Liver (tissue), 9 donors: ENCODE measurements around the gene TFF1. TPM values are rescaled to one million over a fixed set of nuclear protein-coding genes. Genes with fewer than 3 reads are reported as not detected.

Experiments
- DNase-seq: peaks from one replicate; pipeline ENCODE4 v3.0.0-alpha.2; 2017; ENCODE audit warnings: low spot score
- H3K27ac ChIP-seq, 2 donors: one replicate each; pipeline ENCODE4 v1.7.0; 2013; ENCODE audit warnings: inconsistent platforms in 2 of 2, low read length in 2 of 2, control low read depth in 1 of 2, low read depth in 1 of 2, mild to moderate bottlenecking in 1 of 2
- H3K27me3 ChIP-seq, 4 donors: one replicate each; pipeline versions ENCODE4 v1.6.1 to v1.7.0; 2013; ENCODE audit warnings: low read length in 3 of 4, inconsistent platforms in 1 of 4, mild to moderate bottlenecking in 1 of 4, moderate library complexity in 1 of 4; ENCODE audit not compliant: control insufficient read depth in 4 of 4, insufficient read depth in 4 of 4
- H3K36me3 ChIP-seq, 4 donors: one replicate each; pipeline versions ENCODE4 v1.6.1 to v1.7.0; 2013; ENCODE audit warnings: low read length in 3 of 4, mild to moderate bottlenecking in 3 of 4, low read depth in 1 of 4, moderate library complexity in 1 of 4; ENCODE audit not compliant: control insufficient read depth in 4 of 4, insufficient read depth in 3 of 4
- H3K4me1 ChIP-seq, 4 donors: one replicate each; pipeline versions ENCODE4 v1.6.1 to v1.7.0; 2013; ENCODE audit warnings: low read length in 3 of 4, mild to moderate bottlenecking in 3 of 4, moderate library complexity in 1 of 4; ENCODE audit not compliant: control insufficient read depth in 4 of 4, insufficient read depth in 4 of 4
- H3K4me3 ChIP-seq, 3 donors: one replicate each; pipeline versions ENCODE4 v1.6.1 to v1.7.0; 2013; ENCODE audit warnings: low read length in 3 of 3, control low read depth in 1 of 3, low read depth in 1 of 3, mild to moderate bottlenecking in 1 of 3
- H3K9ac ChIP-seq, 2 donors: one replicate each; pipeline ENCODE4 v1.7.0; 2013; ENCODE audit warnings: low read length in 2 of 2, mild to moderate bottlenecking in 2 of 2, moderate library complexity in 2 of 2, control low read depth in 1 of 2, low read depth in 1 of 2
- H3K9me3 ChIP-seq, 4 donors: one replicate each; pipeline versions ENCODE4 v1.6.1 to v1.7.0; 2013; ENCODE audit warnings: low read length in 3 of 4; ENCODE audit not compliant: control insufficient read depth in 4 of 4
- ATF3 ChIP-seq: IDR thresholded peaks from 2 replicates; pipeline ENCODE4 v1.6.1; 2016; ENCODE audit warnings: antibody characterized with exemption
- FOXA1 ChIP-seq: IDR thresholded peaks from 2 replicates; pipeline ENCODE4 v1.6.1; 2016; ENCODE audit warnings: antibody characterized with exemption
- FOXA2 ChIP-seq: IDR thresholded peaks from 2 replicates; pipeline ENCODE4 v1.6.1; 2016; ENCODE audit warnings: antibody characterized with exemption
- GABPA ChIP-seq, 2 donors: IDR thresholded peaks in 1 of 2; conservative IDR thresholded peaks in 1 of 2; 2 replicates each; pipeline ENCODE4 v1.6.1; 2016; ENCODE audit warnings: antibody characterized with exemption in 2 of 2, mild to moderate bottlenecking in 1 of 2, moderate library complexity in 1 of 2
- HNF4A ChIP-seq, 2 donors: conservative IDR thresholded peaks; 2 replicates each; pipeline ENCODE4 v1.6.1; 2016; ENCODE audit warnings: antibody characterized with exemption in 2 of 2, mild to moderate bottlenecking in 2 of 2
- HNF4G ChIP-seq: IDR thresholded peaks from 2 replicates; pipeline ENCODE4 v1.6.1; 2016; ENCODE audit warnings: antibody characterized with exemption
- JUND ChIP-seq, 2 donors: IDR thresholded peaks; 2 replicates each; pipeline ENCODE4 v1.6.1; 2016; ENCODE audit warnings: antibody characterized with exemption in 2 of 2
- MAX ChIP-seq: IDR thresholded peaks from 2 replicates; pipeline ENCODE4 v1.6.1; 2016; ENCODE audit warnings: antibody characterized with exemption
- NR2F2 ChIP-seq: IDR thresholded peaks from 2 replicates; pipeline ENCODE4 v1.6.1; 2016; ENCODE audit warnings: antibody characterized with exemption
- RAD21 ChIP-seq, 2 donors: IDR thresholded peaks; 2 replicates each; pipeline ENCODE4 v1.6.1; 2016; ENCODE audit warnings: antibody characterized with exemption in 2 of 2, mild to moderate bottlenecking in 2 of 2
- RXRA ChIP-seq, 2 donors: IDR thresholded peaks; 2 replicates each; pipeline ENCODE4 v1.6.1; 2017 to 2018; ENCODE audit warnings: antibody characterized with exemption in 2 of 2, mild to moderate bottlenecking in 1 of 2
- SP1 ChIP-seq: IDR thresholded peaks from 2 replicates; pipeline ENCODE4 v1.6.1; 2018; ENCODE audit warnings: antibody characterized with exemption, mild to moderate bottlenecking
- YY1 ChIP-seq: IDR thresholded peaks from 2 replicates; pipeline ENCODE4 v1.6.1; 2016; ENCODE audit warnings: antibody characterized with exemption, mild to moderate bottlenecking
- ZBTB33 ChIP-seq: IDR thresholded peaks from 2 replicates; pipeline ENCODE4 v1.6.1; 2016; ENCODE audit warnings: antibody characterized with exemption
- WGBS: extraction: QIAGEN DNeasy Blood & Tissue Kit; methylation state at CpG from one replicate; pipeline ENCODE4 v1.1.7; 2013; 5-methylcytosine and 5-hydroxymethylcytosine counted together
- polyA plus RNA-seq, 2 donors: library from polyadenylated mRNA; stranded (reverse) in 1 of 2; unstranded in 1 of 2; fragments of 200-250 nt in 1 of 2; fragments of >200 nt in 1 of 2; fragmentation: Nextera tagmentation in 1 of 2; extraction: Ambion mirVana in 1 of 2; gene quantifications; one replicate each; pipeline versions ENCODE4 v1.2.1 to v1.2.3, GENCODE V29; 2013 to 2015
- total RNA-seq, 2 donors: library from RNA; depleted of rRNA; stranded (reverse); fragments of >200 nt; gene quantifications; one replicate each; pipeline ENCODE4 v1.2.3, GENCODE V29; 2014
- TF ChIP-seq, protein P1 (sequence below): fragments of 150-350 bp; IDR thresholded peaks from 2 replicates; pipeline ENCODE4 v1.5.1; 2017; ENCODE audit warnings: improper control_type of control experiment, low read depth, low read length; ENCODE audit not compliant: missing input control
- TF ChIP-seq, protein P2 (sequence below): IDR thresholded peaks from 2 replicates; pipeline ENCODE4 v1.6.1; 2016; ENCODE audit warnings: antibody characterized with exemption, mild to moderate bottlenecking
- donor health status: healthy.
- donor health status: healthy.
- donor health status: healthy.
- donor health status: healthy.
- donor health status: healthy.

Gene TFF1
- total and polyA plus RNA-seq, 4 donors = not detected

- 82% methylated on average over 17 of the region's 17 CpGs for WGBS
- no peaks in the 10 kb centered on the region for H3K9me3 ChIP-seq
- H3K27me3 ChIP-seq = peaks cover 0 to 4% (median 0%) of the 10 kb centered on the region in 4 donors
- H3K36me3 ChIP-seq = no peaks in the 10 kb centered on the region
- no peaks in the 10 kb centered on the region for H3K4me1 ChIP-seq
- no peak for DNase-seq
- H3K27ac ChIP-seq = no peak within 1 kb of the TSS
- no peak within 1 kb of the TSS for H3K9ac ChIP-seq
- H3K4me3 ChIP-seq = no peak within 1 kb of the TSS
- TF ChIP-seq NR2F2 = no peak
- TF ChIP-seq ATF3 = no peak
- TF ChIP-seq, protein P1, sequence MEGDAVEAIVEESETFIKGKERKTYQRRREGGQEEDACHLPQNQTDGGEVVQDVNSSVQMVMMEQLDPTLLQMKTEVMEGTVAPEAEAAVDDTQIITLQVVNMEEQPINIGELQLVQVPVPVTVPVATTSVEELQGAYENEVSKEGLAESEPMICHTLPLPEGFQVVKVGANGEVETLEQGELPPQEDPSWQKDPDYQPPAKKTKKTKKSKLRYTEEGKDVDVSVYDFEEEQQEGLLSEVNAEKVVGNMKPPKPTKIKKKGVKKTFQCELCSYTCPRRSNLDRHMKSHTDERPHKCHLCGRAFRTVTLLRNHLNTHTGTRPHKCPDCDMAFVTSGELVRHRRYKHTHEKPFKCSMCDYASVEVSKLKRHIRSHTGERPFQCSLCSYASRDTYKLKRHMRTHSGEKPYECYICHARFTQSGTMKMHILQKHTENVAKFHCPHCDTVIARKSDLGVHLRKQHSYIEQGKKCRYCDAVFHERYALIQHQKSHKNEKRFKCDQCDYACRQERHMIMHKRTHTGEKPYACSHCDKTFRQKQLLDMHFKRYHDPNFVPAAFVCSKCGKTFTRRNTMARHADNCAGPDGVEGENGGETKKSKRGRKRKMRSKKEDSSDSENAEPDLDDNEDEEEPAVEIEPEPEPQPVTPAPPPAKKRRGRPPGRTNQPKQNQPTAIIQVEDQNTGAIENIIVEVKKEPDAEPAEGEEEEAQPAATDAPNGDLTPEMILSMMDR = no peak
- no peak for TF ChIP-seq JUND (IDR thresholded peaks at IDR 0.05)
- TF ChIP-seq ZBTB33 = no peak
- no peak for TF ChIP-seq FOXA2
- no peak for TF ChIP-seq GABPA (IDR thresholded peaks at IDR 0.05 in 1 of 2, conservative IDR thresholded peaks at IDR 0.05 in 1 of 2)
- no peak for TF ChIP-seq MAX
- no peak for TF ChIP-seq HNF4A (conservative IDR thresholded peaks at IDR 0.05)
- TF ChIP-seq RXRA (IDR thresholded peaks at IDR 0.05) = no peak
- no peak for TF ChIP-seq RAD21 (IDR thresholded peaks at IDR 0.05)
- TF ChIP-seq, protein P2, sequence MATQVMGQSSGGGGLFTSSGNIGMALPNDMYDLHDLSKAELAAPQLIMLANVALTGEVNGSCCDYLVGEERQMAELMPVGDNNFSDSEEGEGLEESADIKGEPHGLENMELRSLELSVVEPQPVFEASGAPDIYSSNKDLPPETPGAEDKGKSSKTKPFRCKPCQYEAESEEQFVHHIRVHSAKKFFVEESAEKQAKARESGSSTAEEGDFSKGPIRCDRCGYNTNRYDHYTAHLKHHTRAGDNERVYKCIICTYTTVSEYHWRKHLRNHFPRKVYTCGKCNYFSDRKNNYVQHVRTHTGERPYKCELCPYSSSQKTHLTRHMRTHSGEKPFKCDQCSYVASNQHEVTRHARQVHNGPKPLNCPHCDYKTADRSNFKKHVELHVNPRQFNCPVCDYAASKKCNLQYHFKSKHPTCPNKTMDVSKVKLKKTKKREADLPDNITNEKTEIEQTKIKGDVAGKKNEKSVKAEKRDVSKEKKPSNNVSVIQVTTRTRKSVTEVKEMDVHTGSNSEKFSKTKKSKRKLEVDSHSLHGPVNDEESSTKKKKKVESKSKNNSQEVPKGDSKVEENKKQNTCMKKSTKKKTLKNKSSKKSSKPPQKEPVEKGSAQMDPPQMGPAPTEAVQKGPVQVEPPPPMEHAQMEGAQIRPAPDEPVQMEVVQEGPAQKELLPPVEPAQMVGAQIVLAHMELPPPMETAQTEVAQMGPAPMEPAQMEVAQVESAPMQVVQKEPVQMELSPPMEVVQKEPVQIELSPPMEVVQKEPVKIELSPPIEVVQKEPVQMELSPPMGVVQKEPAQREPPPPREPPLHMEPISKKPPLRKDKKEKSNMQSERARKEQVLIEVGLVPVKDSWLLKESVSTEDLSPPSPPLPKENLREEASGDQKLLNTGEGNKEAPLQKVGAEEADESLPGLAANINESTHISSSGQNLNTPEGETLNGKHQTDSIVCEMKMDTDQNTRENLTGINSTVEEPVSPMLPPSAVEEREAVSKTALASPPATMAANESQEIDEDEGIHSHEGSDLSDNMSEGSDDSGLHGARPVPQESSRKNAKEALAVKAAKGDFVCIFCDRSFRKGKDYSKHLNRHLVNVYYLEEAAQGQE = no peak
These were observed 29.7 kb upstream of the TFF1 start, which contains the start of gene TMPRSS3 for GRCh38 chr21:42395905-42396651. Gene TMPRSS3 (minus strand): TSS chr21:42396052. CDS start chr21:42395417, 635 bp downstream.

DNA sequence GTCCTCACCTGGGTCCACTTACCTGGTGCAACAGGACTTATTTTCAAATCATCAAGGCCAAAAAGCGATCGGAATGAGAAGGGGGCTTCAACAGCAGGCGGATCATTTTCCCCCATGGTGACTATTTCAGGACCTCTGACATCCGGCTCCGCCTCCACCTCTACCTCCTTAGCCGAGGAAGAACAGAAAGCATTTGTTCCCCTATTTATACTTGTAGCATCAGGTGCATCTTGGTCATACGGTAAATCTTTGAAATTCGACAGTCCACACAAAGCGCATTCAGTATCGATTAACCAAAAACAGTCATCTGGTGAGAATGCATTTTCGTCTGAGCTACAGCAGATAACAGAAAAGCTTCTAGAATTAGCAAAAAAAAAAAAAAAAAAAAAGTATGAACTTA lies 29.0 kb upstream of the TFF1 start:
- peaks cover 0 to 4% (median 0%) of the 10 kb centered on the region in 4 donors for H3K27me3 ChIP-seq
- WGBS = 91% methylated on average over 11 of the region's 11 CpGs
- H3K27ac ChIP-seq = no peak overlapping the region
- H3K9ac ChIP-seq = no peak overlapping the region
- H3K36me3 ChIP-seq = no peaks in the 10 kb centered on the region
- no peaks in the 10 kb centered on the region for H3K9me3 ChIP-seq
- no peak overlapping the region for H3K4me3 ChIP-seq
- DNase-seq = no peak
- no peaks in the 10 kb centered on the region for H3K4me1 ChIP-seq
- no peak for TF ChIP-seq SP1
- TF ChIP-seq, protein P1 = no peak
- TF ChIP-seq NR2F2 = no peak
- TF ChIP-seq HNF4A (conservative IDR thresholded peaks at IDR 0.05) = no peak
- TF ChIP-seq, protein P2 = no peak
- no peak for TF ChIP-seq JUND (IDR thresholded peaks at IDR 0.05)
- TF ChIP-seq HNF4G = no peak
- TF ChIP-seq YY1 = no peak
- TF ChIP-seq RXRA (IDR thresholded peaks at IDR 0.05) = no peak
- TF ChIP-seq RAD21 (IDR thresholded peaks at IDR 0.05) = no peak
- no peak for TF ChIP-seq FOXA1
- no peak for TF ChIP-seq ATF3
